Naive thymus-derived CD8-positive, alpha-beta T cell (primary cell): ENCODE measurements around the gene CARS2. TPM values are rescaled to one million over a fixed set of nuclear protein-coding genes. Genes with fewer than 3 reads are reported as not detected.
"Not testable (repeated sequence)": the region's sequence is repeated elsewhere in the genome, so short reads cannot be mapped to it uniquely, and the experiment has no call there.

Experiments
- ATAC-seq, 2 donors: fragments of 150-1000 bp; cut with Tn5 transposase in 1 of 2; sonication (Bioruptor Pico), chemical (Tn5 transposase) in 1 of 2; 1 replicate in 1 of 2; 2 replicates in 1 of 2; pipeline ENCODE4 v1.10.0; 2021; ENCODE audit warnings: mild to moderate bottlenecking in 2 of 2, moderate library complexity in 2 of 2
- POLR2A ChIA-PET: fragments of 350-600 bp; sonication (Branson Sonifier 250); formaldehyde crosslinking; loops from one replicate; lab custom pipeline; 2021; ENCODE audit warnings: antibody characterized with exemption; lab: Charles Lee
- DNase-seq, 10 donors: peaks; one replicate each; pipeline versions ENCODE4 v3.0.0 to v3.0.0-alpha.2; 2020 to 2022
- H3K27ac Mint-ChIP-seq, 10 donors: one replicate each; pipeline ENCODE4 v1.8.0; 2020 to 2022; ENCODE audit warnings: mild to moderate bottlenecking in 10 of 10, mixed read lengths in 10 of 10, moderate library complexity in 4 of 10, inconsistent platforms in 1 of 10
- H3K27me3 Mint-ChIP-seq, 5 donors: one replicate each; pipeline ENCODE4 v1.8.0; 2021 to 2022; ENCODE audit warnings: mixed read lengths in 5 of 5
- H3K36me3 Mint-ChIP-seq, 3 donors: one replicate each; pipeline ENCODE4 v1.8.0; 2020 to 2022; ENCODE audit warnings: mixed read lengths in 3 of 3, mild to moderate bottlenecking in 2 of 3, inconsistent platforms in 1 of 3
- H3K4me1 Mint-ChIP-seq, 4 donors: one replicate each; pipeline ENCODE4 v1.8.0; 2021 to 2022; ENCODE audit warnings: mixed read lengths in 4 of 4
- H3K4me3 Mint-ChIP-seq, 10 donors: one replicate each; pipeline ENCODE4 v1.8.0; 2020 to 2022; ENCODE audit warnings: mild to moderate bottlenecking in 10 of 10, mixed read lengths in 10 of 10, moderate library complexity in 6 of 10, inconsistent platforms in 1 of 10
- H3K9me3 Mint-ChIP-seq, 9 donors: one replicate each; pipeline ENCODE4 v1.8.0; 2020 to 2022; ENCODE audit warnings: mixed read lengths in 9 of 9, mild to moderate bottlenecking in 3 of 9, inconsistent platforms in 1 of 9, moderate library complexity in 1 of 9
- polyA plus RNA-seq, 3 donors: library from polyadenylated mRNA; unstranded; fragments of 300-500 nt; fragmentation: Illumina TruSeq; gene quantifications; one replicate each; pipeline ENCODE4 v1.2.3, GENCODE V29; 2021
- total RNA-seq, 8 experiments: library from RNA in 2 of 8; stranded (reverse) in 2 of 8; gene quantifications; one replicate each; pipeline ENCODE4 v1.2.3 and lab custom pipeline; 2021 to 2026

Gene CARS2
- total and polyA plus RNA-seq, 5 experiments from 2014 or later, result 35.9 to 124 (median 47.1) TPM

GRCh38 chr13:110658218-110658911 lies 47.6 kb downstream of the CARS2 start:
- H3K27me3 Mint-ChIP-seq, POLR2A ChIA-PET, H3K9me3 Mint-ChIP-seq: not testable (repeated sequence)
- DNase-seq (peak in 2 of 10 donors; percentile 41 to 53), ATAC-seq (peak; percentile 62 to 86)
- peaks cover 14 to 58% (median 37%) of the 10 kb centered on the region in 4 donors for H3K4me1 Mint-ChIP-seq
- peaks cover 27 to 76% (median 49%) of the 10 kb centered on the region in 3 donors for H3K36me3 Mint-ChIP-seq
- peak overlapping the region in 9 of 10 donors; percentile 8 to 66 (median 21) for H3K4me3 Mint-ChIP-seq
- H3K27ac Mint-ChIP-seq, result peak overlapping the region in 9 of 10 donors; percentile 5 to 80 (median 57)

- Mint-ChIP-seq H3K36me3 (peaks cover 22 to 69% (median 39%) of the 10 kb centered on the region in 3 donors), H3K9me3 (peaks cover 0 to 6% (median 0%) of the 10 kb centered on the region in 9 donors), H3K27ac (peak overlapping the region in 3 of 10 donors; percentile 27 to 80 (median 72)), H3K27me3 (no peaks in the 10 kb centered on the region), H3K4me3 (no peak overlapping the region), H3K4me1 (peaks cover 16 to 59% (median 38%) of the 10 kb centered on the region in 4 donors)
- no peak for ATAC-seq
- POLR2A ChIA-PET, result no interaction called here
- DNase-seq, result no peak
Measured at GRCh38 chr13:110657196-110657595, 48.7 kb downstream of the CARS2 start.

GRCh38 chr13:110653851-110654250 lies 52.1 kb downstream of the CARS2 start:
- DNase-seq (no peak), ATAC-seq (no peak)
- H3K27me3 Mint-ChIP-seq, result no peaks in the 10 kb centered on the region
- H3K4me3 Mint-ChIP-seq, result no peak overlapping the region
- no peaks in the 10 kb centered on the region for H3K9me3 Mint-ChIP-seq
- peaks cover 14 to 42% (median 30%) of the 10 kb centered on the region in 4 donors for H3K4me1 Mint-ChIP-seq
- no peak overlapping the region for H3K27ac Mint-ChIP-seq
- peaks cover 0 to 71% (median 17%) of the 10 kb centered on the region in 3 donors for H3K36me3 Mint-ChIP-seq
- POLR2A ChIA-PET, result no interaction called here

GRCh38 chr13:110653271-110653670 lies 52.6 kb downstream of the CARS2 start:
- Mint-ChIP-seq H3K9me3 (no peaks in the 10 kb centered on the region), H3K27me3 (no peaks in the 10 kb centered on the region), H3K36me3 (peaks cover 0 to 72% (median 17%) of the 10 kb centered on the region in 3 donors), H3K27ac (peak overlapping the region in 1 of 10 donors; percentile 66), H3K4me3 (no peak overlapping the region), H3K4me1 (peaks cover 14 to 37% (median 24%) of the 10 kb centered on the region in 4 donors)
- DNase-seq (no peak), ATAC-seq (no peak)
- POLR2A ChIA-PET, result no interaction called here

- POLR2A ChIA-PET, result no interaction called here
- Mint-ChIP-seq H3K4me3 (no peak overlapping the region), H3K9me3 (no peaks in the 10 kb centered on the region), H3K36me3 (peaks cover 0 to 75% (median 17%) of the 10 kb centered on the region in 3 donors), H3K4me1 (peaks cover 9 to 31% (median 19%) of the 10 kb centered on the region in 4 donors), H3K27ac (peak overlapping the region in 1 of 10 donors; percentile 32), H3K27me3 (no peaks in the 10 kb centered on the region)
- ATAC-seq, result no peak
- DNase-seq, result no peak
Measured at GRCh38 chr13:110652764-110653163, 53.2 kb downstream of the CARS2 start.

- DNase-seq (no peak), ATAC-seq (no peak)
- Mint-ChIP-seq H3K27me3 (no peaks in the 10 kb centered on the region), H3K9me3 (no peaks in the 10 kb centered on the region), H3K36me3 (peaks cover 0 to 76% (median 14%) of the 10 kb centered on the region in 3 donors), H3K4me1 (peaks cover 8 to 27% (median 15%) of the 10 kb centered on the region in 4 donors), H3K4me3 (no peak overlapping the region), H3K27ac (peak overlapping the region in 1 of 10 donors; percentile 22)
- POLR2A ChIA-PET, result no interaction called here
Measured at GRCh38 chr13:110652231-110652730, 53.6 kb downstream of the CARS2 start.

- Mint-ChIP-seq H3K36me3 (peaks cover 0 to 76% (median 11%) of the 10 kb centered on the region in 3 donors), H3K4me3 (no peak overlapping the region), H3K27me3 (no peaks in the 10 kb centered on the region), H3K27ac (no peak overlapping the region), H3K9me3 (no peaks in the 10 kb centered on the region), H3K4me1 (peaks cover 8 to 24% (median 14%) of the 10 kb centered on the region in 4 donors)
- POLR2A ChIA-PET, result interaction anchor here (0.7 kb wide), 1 partner anchor 63 kb away, joined by 3 read pairs; no protein-coding TSS in a partner anchor
- ATAC-seq, result no peak
- DNase-seq, result no peak
Measured at GRCh38 chr13:110651726-110652230, 54.1 kb downstream of the CARS2 start.

GRCh38 chr13:110651271-110651670 lies 54.6 kb downstream of the CARS2 start:
- no peaks in the 10 kb centered on the region for H3K27me3 Mint-ChIP-seq
- H3K27ac Mint-ChIP-seq, result no peak overlapping the region
- POLR2A ChIA-PET, result interaction anchor here (0.7 kb wide), 1 partner anchor 64 kb away, joined by 3 read pairs; no protein-coding TSS in a partner anchor
- no peak for ATAC-seq
- no peaks in the 10 kb centered on the region for H3K9me3 Mint-ChIP-seq
- H3K4me3 Mint-ChIP-seq, result no peak overlapping the region
- H3K4me1 Mint-ChIP-seq, result peaks cover 8 to 22% (median 12%) of the 10 kb centered on the region in 4 donors
- H3K36me3 Mint-ChIP-seq, result peaks cover 0 to 74% (median 10%) of the 10 kb centered on the region in 3 donors
- no peak for DNase-seq

GRCh38 chr13:110650436-110650835 lies 55.5 kb downstream of the CARS2 start:
- Mint-ChIP-seq H3K9me3 (no peaks in the 10 kb centered on the region), H3K27ac (peak overlapping the region in 1 of 10 donors; percentile 65), H3K36me3 (peaks cover 0 to 72% (median 7%) of the 10 kb centered on the region in 3 donors), H3K4me3 (no peak overlapping the region), H3K4me1 (peaks cover 3 to 19% (median 8%) of the 10 kb centered on the region in 4 donors), H3K27me3 (no peaks in the 10 kb centered on the region)
- POLR2A ChIA-PET, result no interaction called here
- no peak for DNase-seq
- ATAC-seq, result no peak

- Mint-ChIP-seq H3K4me1 (peaks cover 0 to 20% (median 7%) of the 10 kb centered on the region in 4 donors), H3K9me3 (no peaks in the 10 kb centered on the region), H3K27ac (peak overlapping the region in 2 of 10 donors; percentile 37 to 40), H3K4me3 (no peak overlapping the region), H3K27me3 (no peaks in the 10 kb centered on the region), H3K36me3 (peaks cover 0 to 65% (median 7%) of the 10 kb centered on the region in 3 donors)
- POLR2A ChIA-PET, result no interaction called here
- ATAC-seq (no peak), DNase-seq (no peak)
Measured at GRCh38 chr13:110649551-110649950, 56.4 kb downstream of the CARS2 start.

GRCh38 chr13:110648848-110649421 lies 57.0 kb downstream of the CARS2 start:
- Mint-ChIP-seq H3K27me3 (no peaks in the 10 kb centered on the region), H3K36me3 (peaks cover 0 to 65% (median 7%) of the 10 kb centered on the region in 3 donors)
- POLR2A ChIA-PET, result interaction anchor here (0.9 kb wide), 1 partner anchor 64 kb away, joined by 3 read pairs; no protein-coding TSS in a partner anchor

GRCh38 chr13:110648146-110648819 lies 57.6 kb downstream of the CARS2 start:
- Mint-ChIP-seq H3K36me3 (peaks cover 0 to 65% (median 7%) of the 10 kb centered on the region in 3 donors), H3K4me3 (no peak overlapping the region), H3K27ac (no peak overlapping the region), H3K4me1 (peaks cover 0 to 20% (median 7%) of the 10 kb centered on the region in 4 donors), H3K27me3 (no peaks in the 10 kb centered on the region), H3K9me3 (no peaks in the 10 kb centered on the region)
- ATAC-seq (no peak), DNase-seq (no peak)
- POLR2A ChIA-PET, result interaction anchor here (0.9 kb wide), 1 partner anchor 64 kb away, joined by 3 read pairs; no protein-coding TSS in a partner anchor

More at GRCh38 chr13:110648848-110649421, 57.0 kb downstream of the CARS2 start:
- no peaks in the 10 kb centered on the region for H3K9me3 Mint-ChIP-seq
- no peak overlapping the region for H3K4me3 Mint-ChIP-seq
- H3K4me1 Mint-ChIP-seq, result peaks cover 0 to 23% (median 8%) of the 10 kb centered on the region in 4 donors
- DNase-seq (no peak), ATAC-seq (no peak)
- no peak overlapping the region for H3K27ac Mint-ChIP-seq
